Neuronal stem cell (in vitro differentiated cells): Measurements from ENCODE around the gene EFCAB13.
A peak's percentile ranks its signal among the peaks of the same experiment; 100 is the strongest.

Source experiments
- DNase-seq: peaks from one replicate; pipeline ENCODE4 v3.0.0-alpha.2; 2013; ENCODE audit warnings: low spot score
- H2AFZ ChIP-seq: one replicate; pipeline ENCODE4 v1.6.1; 2013; ENCODE audit warnings: mild to moderate bottlenecking, low read length, inconsistent platforms
- H2AK5ac ChIP-seq: 2 replicates; pipeline ENCODE4 v1.6.1; 2013; ENCODE audit warnings: low read depth, mild to moderate bottlenecking, inconsistent platforms, low read length, moderate library complexity, mixed read lengths
- H2BK120ac ChIP-seq: 2 replicates; pipeline ENCODE4 v1.6.1; 2013; ENCODE audit warnings: low read depth, mild to moderate bottlenecking, inconsistent platforms, low read length, moderate library complexity, mixed read lengths
- H2BK12ac ChIP-seq: one replicate; pipeline ENCODE4 v1.6.1; 2013; ENCODE audit warnings: low read length, inconsistent platforms
- H2BK15ac ChIP-seq: 2 replicates; pipeline ENCODE4 v1.6.1; 2013; ENCODE audit warnings: mild to moderate bottlenecking, low read length, inconsistent platforms, mixed read lengths
- H2BK5ac ChIP-seq: one replicate; pipeline ENCODE4 v1.6.1; 2013; ENCODE audit warnings: inconsistent platforms, mild to moderate bottlenecking, low read length, moderate library complexity
- H3K14ac ChIP-seq: one replicate; pipeline ENCODE4 v1.6.1; 2013; ENCODE audit warnings: low read length, inconsistent platforms
- H3K18ac ChIP-seq: 2 replicates; pipeline ENCODE4 v1.6.1; 2013; ENCODE audit warnings: low read length, inconsistent platforms
- H3K23ac ChIP-seq: 2 replicates; pipeline ENCODE4 v1.6.1; 2013; ENCODE audit warnings: low read depth, mild to moderate bottlenecking, mixed read lengths, low read length, inconsistent platforms; ENCODE audit not compliant: poor library complexity
- H3K27ac ChIP-seq: replicated peaks from 3 replicates; pipeline ENCODE4 v1.5.1; 2013; ENCODE audit warnings: low read length, inconsistent platforms
- H3K27me3 ChIP-seq, 3 experiments: 2 replicates each; pipeline ENCODE4 v1.6.1; 2013; ENCODE audit warnings: low read length in 3 of 3, mild to moderate bottlenecking in 2 of 3, inconsistent platforms in 1 of 3, low read depth in 1 of 3, mixed read lengths in 1 of 3, moderate library complexity in 1 of 3; ENCODE audit not compliant: control insufficient read depth in 3 of 3, insufficient read depth in 3 of 3
- H3K36me3 ChIP-seq, 2 donors: replicated peaks in 1 of 2; 2 replicates each; pipeline ENCODE4 v1.6.1; 2013; ENCODE audit warnings: low read length in 2 of 2; ENCODE audit not compliant: control insufficient read depth in 2 of 2, insufficient read depth in 2 of 2
- H3K4ac ChIP-seq: 2 replicates; pipeline ENCODE4 v1.6.1; 2013; ENCODE audit warnings: inconsistent platforms, mild to moderate bottlenecking, low read length, moderate library complexity
- H3K4me1 ChIP-seq, 2 donors: 1 replicate in 1 of 2; 2 replicates in 1 of 2; pipeline ENCODE4 v1.6.1; 2013; ENCODE audit warnings: low read length in 2 of 2, low read depth in 1 of 2; ENCODE audit not compliant: control insufficient read depth in 2 of 2, insufficient read depth in 1 of 2
- H3K4me2 ChIP-seq: one replicate; pipeline ENCODE4 v1.6.1; 2013; ENCODE audit warnings: mild to moderate bottlenecking, low read length, inconsistent platforms; ENCODE audit not compliant: insufficient read depth, poor library complexity, severe bottlenecking
- H3K4me3 ChIP-seq, 2 donors: 2 replicates each; pipeline ENCODE4 v1.5.1; 2013; ENCODE audit warnings: low read length in 2 of 2, mild to moderate bottlenecking in 2 of 2, inconsistent platforms in 1 of 2, moderate library complexity in 1 of 2
- H3K79me1 ChIP-seq: one replicate; pipeline ENCODE4 v1.6.1; 2013; ENCODE audit warnings: low read depth, mild to moderate bottlenecking, inconsistent platforms, low read length, moderate library complexity
- H3K9ac ChIP-seq: one replicate; pipeline ENCODE4 v1.6.1; 2013; ENCODE audit warnings: mild to moderate bottlenecking, low read depth, low read length, inconsistent platforms; ENCODE audit not compliant: poor library complexity
- H3K9me3 ChIP-seq, 2 donors: replicated peaks in 1 of 2; 2 replicates each; pipeline versions ENCODE3 to v1.6.1; 2013; ENCODE audit warnings: low read length in 2 of 2, mild to moderate bottlenecking in 2 of 2, inconsistent platforms in 1 of 2, low read depth in 1 of 2, mixed read lengths in 1 of 2, moderate library complexity in 1 of 2; ENCODE audit not compliant: control insufficient read depth in 2 of 2, insufficient read depth in 1 of 2
- H4K8ac ChIP-seq: one replicate; pipeline ENCODE4 v1.6.1; 2013; ENCODE audit warnings: low read depth, mild to moderate bottlenecking, inconsistent platforms, low read length, moderate library complexity
- H4K91ac ChIP-seq: one replicate; pipeline ENCODE4 v1.6.1; 2013; ENCODE audit warnings: low read length, low read depth, mild to moderate bottlenecking, inconsistent platforms; ENCODE audit not compliant: poor library complexity
- WGBS, 2 donors: extraction: QIAGEN DNeasy Blood & Tissue Kit; methylation state at CpG; one replicate each; pipeline ENCODE4 v1.1.7; 2013; ENCODE audit warnings: missing lambda C conversion rate in 2 of 2, mixed read lengths in 1 of 2; ENCODE audit not compliant: insufficient read length in 2 of 2, insufficient replicate concordance in 1 of 2; ENCODE audit errors: extremely low coverage in 2 of 2; 5-methylcytosine and 5-hydroxymethylcytosine counted together

Gene EFCAB13

GRCh38 chr17:47295037-47295873 lies 28.5 kb upstream of the EFCAB13 start:
- H3K4me3 ChIP-seq: no peak overlapping the region
- H3K27ac ChIP-seq: peak overlapping the region; percentile 61
- H2AK5ac ChIP-seq: no peak overlapping the region
- H4K8ac ChIP-seq: no peak overlapping the region
- peak; percentile 23 for DNase-seq
- H2AFZ ChIP-seq: peak overlapping the region; percentile 27
- H3K23ac ChIP-seq: no peak overlapping the region
- H2BK12ac ChIP-seq: no peak overlapping the region
- no peaks in the 10 kb centered on the region for H3K36me3 ChIP-seq
- WGBS, 2 donors: no CpG with 5 or more reads among the region's 14 CpGs
- H3K79me1 ChIP-seq: no peaks in the 10 kb centered on the region
- no peak overlapping the region for H3K4ac ChIP-seq
- peak overlapping the region; percentile 74 for H3K9ac ChIP-seq
- H3K4me2 ChIP-seq: no peak overlapping the region
- H3K14ac ChIP-seq: no peak overlapping the region
- peaks cover 17% of the 10 kb centered on the region in 2 donors for H3K4me1 ChIP-seq
- H2BK15ac ChIP-seq: peak overlapping the region; percentile 7
- no peak overlapping the region for H4K91ac ChIP-seq
- no peaks in the 10 kb centered on the region for H3K9me3 ChIP-seq
- no peaks in the 10 kb centered on the region for H3K27me3 ChIP-seq
- peak overlapping the region; percentile 1 for H2BK5ac ChIP-seq
- no peak overlapping the region for H2BK120ac ChIP-seq
- peak overlapping the region; percentile 95 for H3K18ac ChIP-seq

GRCh38 chr17:47295874-47296255 lies 27.9 kb upstream of the EFCAB13 start:
- Histone ChIP-seq H3K23ac (no peak overlapping the region), H3K4ac (no peak overlapping the region), H2AFZ (no peak overlapping the region), H3K18ac (peak overlapping the region; percentile 95), H3K9ac (peak overlapping the region; percentile 74), H2AK5ac (no peak overlapping the region), H3K4me2 (no peak overlapping the region), H2BK120ac (no peak overlapping the region), H4K91ac (no peak overlapping the region), H3K4me3 (no peak overlapping the region), H2BK5ac (peak overlapping the region; percentile 1), H3K27ac (peak overlapping the region; percentile 61), H4K8ac (no peak overlapping the region), H3K9me3 (no peaks in the 10 kb centered on the region), H3K36me3 (no peaks in the 10 kb centered on the region), H3K27me3 (no peaks in the 10 kb centered on the region), H2BK15ac (peak overlapping the region; percentile 7), H3K14ac (no peak overlapping the region), H3K4me1 (peaks cover 17% of the 10 kb centered on the region in 2 donors), H2BK12ac (no peak overlapping the region), H3K79me1 (no peaks in the 10 kb centered on the region)
- WGBS, 2 donors: no CpG with 5 or more reads among the region's 6 CpGs
- no peak for DNase-seq

- H2AK5ac ChIP-seq: no peak overlapping the region
- H2BK12ac ChIP-seq: no peak overlapping the region
- peaks cover 2 to 15% of the 10 kb centered on the region in 2 donors for H3K9me3 ChIP-seq
- H3K9ac ChIP-seq: no peak overlapping the region
- H3K79me1 ChIP-seq: no peaks in the 10 kb centered on the region
- no peak overlapping the region for H3K18ac ChIP-seq
- no peak overlapping the region for H4K91ac ChIP-seq
- H3K27ac ChIP-seq: no peak overlapping the region
- H2BK120ac ChIP-seq: no peak overlapping the region
- H4K8ac ChIP-seq: no peak overlapping the region
- H3K36me3 ChIP-seq: no peaks in the 10 kb centered on the region
- no peak overlapping the region for H3K14ac ChIP-seq
- WGBS, 2 donors: no CpG with 5 or more reads among the region's 4 CpGs
- no peak overlapping the region for H3K4me3 ChIP-seq
- peaks cover 17% of the 10 kb centered on the region in 2 donors for H3K4me1 ChIP-seq
- H2BK5ac ChIP-seq: no peak overlapping the region
- H2BK15ac ChIP-seq: no peak overlapping the region
- H3K23ac ChIP-seq: no peak overlapping the region
- no peak overlapping the region for H3K4ac ChIP-seq
- DNase-seq: no peak
- no peak overlapping the region for H3K4me2 ChIP-seq
- no peak overlapping the region for H2AFZ ChIP-seq
- H3K27me3 ChIP-seq: no peaks in the 10 kb centered on the region
Measured at GRCh38 chr17:47297661-47298400, 25.9 kb upstream of the EFCAB13 start.

GRCh38 chr17:47298712-47299111 lies 25.0 kb upstream of the EFCAB13 start:
- no CpG with 5 or more reads among the region's 6 CpGs for WGBS, 2 donors

More at GRCh38 chr17:47298712-47299111, 25.0 kb upstream of the EFCAB13 start:
- Histone ChIP-seq H3K4me3 (no peak overlapping the region), H3K23ac (peak overlapping the region; percentile 32), H2AFZ (no peak overlapping the region), H3K27me3 (no peaks in the 10 kb centered on the region), H3K9ac (no peak overlapping the region), H3K4me2 (no peak overlapping the region), H2BK5ac (peak overlapping the region; percentile 79), H2BK15ac (peak overlapping the region; percentile 56), H3K18ac (peak overlapping the region; percentile 22), H2BK120ac (no peak overlapping the region), H3K36me3 (no peaks in the 10 kb centered on the region), H3K9me3 (peaks cover 4 to 15% of the 10 kb centered on the region in 2 donors), H3K27ac (no peak overlapping the region), H3K4me1 (peaks cover 17% of the 10 kb centered on the region in 2 donors), H3K14ac (no peak overlapping the region), H3K4ac (no peak overlapping the region), H3K79me1 (no peaks in the 10 kb centered on the region), H2AK5ac (no peak overlapping the region), H2BK12ac (no peak overlapping the region), H4K91ac (no peak overlapping the region), H4K8ac (no peak overlapping the region)
- no peak for DNase-seq
